Right ventricle myocardium inferior (tissue), 1 donor: ENCODE measurements around the gene MYADM. TPM values are rescaled to one million over a fixed set of nuclear protein-coding genes. Genes with fewer than 3 reads are reported as not detected.

Experiments used
- total RNA-seq: library from RNA; stranded (reverse); fragmentation: NEBNext Ultra II Directional; extraction: Animal tissue kit (Norgen Biotek cat#: 25700); gene quantifications from one replicate; pipeline ENCODE4 v1.2.1, GENCODE V29; 2021
- donor health status: DM: no; HTN: yes; CAD: no; lungs with severe emphysema.

MYADM gene
- total RNA-seq, 1 donor from 2014 or later, result 141 TPM

Other genes starting within 250 kb of the MYADM start
- gene DPRX, start 235.9 kb upstream of the MYADM start, total RNA-seq, result not detected
- 0.43 TPM for gene NLRP12, start 43.6 kb upstream of the MYADM start, total RNA-seq
- gene PRKCG, start 14.3 kb downstream of the MYADM start, total RNA-seq, result not detected
- gene CACNG7, start 41.4 kb downstream of the MYADM start, total RNA-seq, result not detected
- 0.03 TPM for gene CACNG8, start 95.1 kb downstream of the MYADM start, total RNA-seq
- not detected for gene CACNG6, start 123.8 kb downstream of the MYADM start, total RNA-seq
- not detected for gene VSTM1, start 196.0 kb downstream of the MYADM start, total RNA-seq
- gene TARM1, start 213.5 kb downstream of the MYADM start, total RNA-seq, result not detected
- 0.70 TPM for gene OSCAR, start 232.9 kb downstream of the MYADM start, total RNA-seq
- 561 TPM for gene NDUFA3, start 235.0 kb downstream of the MYADM start, total RNA-seq
- 13.4 TPM for gene TFPT, start 247.8 kb downstream of the MYADM start, total RNA-seq
- 39.5 TPM for gene PRPF31, start 247.9 kb downstream of the MYADM start, total RNA-seq